ENCODE measurements around the gene PRR12. TPM values are rescaled to one million over a fixed set of nuclear protein-coding genes. Genes with fewer than 3 reads are reported as not detected.

Gene PRR12
- total and polyA plus RNA-seq, 4 donors = 0.86 to 3.5 (median 2.8) TPM

- Histone ChIP-seq H3K4me1 (ENCODE audit: control insufficient read depth in 4 of 4, insufficient read depth in 4 of 4, low read length in 3 of 4) (no peaks in the 10 kb centered on the region), H3K27me3 (ENCODE audit: control insufficient read depth in 4 of 4, insufficient read depth in 4 of 4, low read length in 3 of 4) (no peaks in the 10 kb centered on the region), H3K27ac (ENCODE audit: low read depth in 1 of 2, low read length in 2 of 2) (no peak overlapping the region), H3K36me3 (ENCODE audit: control insufficient read depth in 4 of 4, insufficient read depth in 3 of 4, low read depth in 1 of 4, low read length in 3 of 4) (peaks cover 8 to 23% (median 11%) of the 10 kb centered on the region in 4 donors), H3K9ac (ENCODE audit: low read depth in 1 of 2, low read length in 2 of 2) (no peak overlapping the region), H3K9me3 (ENCODE audit: control insufficient read depth in 4 of 4, low read length in 3 of 4) (no peaks in the 10 kb centered on the region), H3K4me3 (ENCODE audit: low read depth in 1 of 3, low read length in 3 of 3) (no peak overlapping the region)
- DNase-seq (ENCODE audit: low spot score) = no peak
- TF ChIP-seq ZBTB33 (IDR thresholded peaks at IDR 0.05) (no peak), FOXA1 (IDR thresholded peaks at IDR 0.05) (no peak), SP1 (IDR thresholded peaks at IDR 0.05) (no peak)
- 72% methylated on average over 7 of the region's 7 CpGs for WGBS
Measured at GRCh38 chr19:49605605-49606004, 14.6 kb downstream of the PRR12 start.

- WGBS = 97% methylated on average over 12 of the region's 12 CpGs
- peaks cover 2 to 16% (median 6%) of the 10 kb centered on the region in 4 donors for H3K36me3 ChIP-seq (ENCODE audit: control insufficient read depth in 4 of 4, insufficient read depth in 3 of 4, low read depth in 1 of 4, low read length in 3 of 4)
Measured at GRCh38 chr19:49609499-49610092, 18.6 kb downstream of the PRR12 start.

GRCh38 chr19:49613374-49613773, 22.4 kb downstream of the PRR12 start:
- H3K4me3 ChIP-seq (ENCODE audit: low read depth in 1 of 3, low read length in 3 of 3) = no peak overlapping the region
- H3K27ac ChIP-seq (ENCODE audit: low read depth in 1 of 2, low read length in 2 of 2) = no peak overlapping the region
- no peak overlapping the region for H3K9ac ChIP-seq (ENCODE audit: low read depth in 1 of 2, low read length in 2 of 2)
- peaks cover 5 to 41% (median 13%) of the 10 kb centered on the region in 4 donors for H3K36me3 ChIP-seq (ENCODE audit: control insufficient read depth in 4 of 4, insufficient read depth in 3 of 4, low read depth in 1 of 4, low read length in 3 of 4)
- H3K9me3 ChIP-seq (ENCODE audit: control insufficient read depth in 4 of 4, low read length in 3 of 4) = no peaks in the 10 kb centered on the region
- no peaks in the 10 kb centered on the region for H3K27me3 ChIP-seq (ENCODE audit: control insufficient read depth in 4 of 4, insufficient read depth in 4 of 4, low read length in 3 of 4)
- WGBS = 87% methylated on average over 4 of the region's 4 CpGs
- no peak for DNase-seq (ENCODE audit: low spot score)
- no peaks in the 10 kb centered on the region for H3K4me1 ChIP-seq (ENCODE audit: control insufficient read depth in 4 of 4, insufficient read depth in 4 of 4, low read length in 3 of 4)
- TF ChIP-seq REST (IDR thresholded peaks at IDR 0.05) = no peak
- TF ChIP-seq JUND (IDR thresholded peaks at IDR 0.05) = no peak
- no peak for TF ChIP-seq TAF1 (conservative IDR thresholded peaks at IDR 0.05)
- TF ChIP-seq ZBTB33 (IDR thresholded peaks at IDR 0.05) = no peak
- TF ChIP-seq ATF3 (IDR thresholded peaks at IDR 0.05) = no peak
- TF ChIP-seq NR2F2 (IDR thresholded peaks at IDR 0.05) = no peak
- no peak for TF ChIP-seq HNF4G (IDR thresholded peaks at IDR 0.05)

More at GRCh38 chr19:49609499-49610092, 18.6 kb downstream of the PRR12 start:
- no peak for DNase-seq (ENCODE audit: low spot score)
- H3K9me3 ChIP-seq (ENCODE audit: control insufficient read depth in 4 of 4, low read length in 3 of 4) = no peaks in the 10 kb centered on the region
- H3K27me3 ChIP-seq (ENCODE audit: control insufficient read depth in 4 of 4, insufficient read depth in 4 of 4, low read length in 3 of 4) = no peaks in the 10 kb centered on the region
- H3K27ac ChIP-seq (ENCODE audit: low read depth in 1 of 2, low read length in 2 of 2) = no peak overlapping the region
- no peaks in the 10 kb centered on the region for H3K4me1 ChIP-seq (ENCODE audit: control insufficient read depth in 4 of 4, insufficient read depth in 4 of 4, low read length in 3 of 4)
- H3K4me3 ChIP-seq (ENCODE audit: low read depth in 1 of 3, low read length in 3 of 3) = no peak overlapping the region
- TF ChIP-seq SP1 (IDR thresholded peaks at IDR 0.05) (no peak), REST (IDR thresholded peaks at IDR 0.05) (no peak), MAX (IDR thresholded peaks at IDR 0.05) (no peak)
- no peak overlapping the region for H3K9ac ChIP-seq (ENCODE audit: low read depth in 1 of 2, low read length in 2 of 2)

All from liver (tissue), 9 donors.